ENCODE results near the gene WASHC2C.
"Not testable (repeated sequence)": the region's sequence is repeated elsewhere in the genome, so short reads cannot be mapped to it uniquely, and the experiment has no call there.

- TF ChIP-seq, protein P1, sequence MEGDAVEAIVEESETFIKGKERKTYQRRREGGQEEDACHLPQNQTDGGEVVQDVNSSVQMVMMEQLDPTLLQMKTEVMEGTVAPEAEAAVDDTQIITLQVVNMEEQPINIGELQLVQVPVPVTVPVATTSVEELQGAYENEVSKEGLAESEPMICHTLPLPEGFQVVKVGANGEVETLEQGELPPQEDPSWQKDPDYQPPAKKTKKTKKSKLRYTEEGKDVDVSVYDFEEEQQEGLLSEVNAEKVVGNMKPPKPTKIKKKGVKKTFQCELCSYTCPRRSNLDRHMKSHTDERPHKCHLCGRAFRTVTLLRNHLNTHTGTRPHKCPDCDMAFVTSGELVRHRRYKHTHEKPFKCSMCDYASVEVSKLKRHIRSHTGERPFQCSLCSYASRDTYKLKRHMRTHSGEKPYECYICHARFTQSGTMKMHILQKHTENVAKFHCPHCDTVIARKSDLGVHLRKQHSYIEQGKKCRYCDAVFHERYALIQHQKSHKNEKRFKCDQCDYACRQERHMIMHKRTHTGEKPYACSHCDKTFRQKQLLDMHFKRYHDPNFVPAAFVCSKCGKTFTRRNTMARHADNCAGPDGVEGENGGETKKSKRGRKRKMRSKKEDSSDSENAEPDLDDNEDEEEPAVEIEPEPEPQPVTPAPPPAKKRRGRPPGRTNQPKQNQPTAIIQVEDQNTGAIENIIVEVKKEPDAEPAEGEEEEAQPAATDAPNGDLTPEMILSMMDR (IDR thresholded peaks at IDR 0.05) = not testable (repeated sequence)
- TF ChIP-seq ZFX (IDR thresholded peaks at IDR 0.05; ENCODE audit: borderline replicate concordance) = not testable (repeated sequence)
Observed at GRCh38 chr10:45768334-45768733, 41.3 kb downstream of the WASHC2C start.
